WTC11 (cell line): ENCODE data around the gene SFRP2.

Source experiments
- CTCF ChIP-seq: fragments of 200-600 bp; IDR thresholded peaks from 2 replicates; pipeline ENCODE4 v1.8.0; 2022; ENCODE audit warnings: antibody characterized with exemption
- ELF4 ChIP-seq: sonication (generic); formaldehyde crosslinking; IDR thresholded peaks from 2 replicates; pipeline ENCODE4 v1.8.1; 2022; ENCODE audit warnings: low read depth, mild to moderate bottlenecking, moderate library complexity, missing genetic modification reagents
- FOXK1 ChIP-seq: sonication (generic); formaldehyde crosslinking; IDR thresholded peaks from 2 replicates; pipeline ENCODE4 v1.8.0; 2022; ENCODE audit warnings: mild to moderate bottlenecking, moderate library complexity, missing genetic modification reagents
- NFYB ChIP-seq: sonication (generic); formaldehyde crosslinking; conservative IDR thresholded peaks from 2 replicates; pipeline ENCODE4 v1.8.0; 2022; ENCODE audit warnings: low read depth, missing genetic modification reagents
- NR3C1 ChIP-seq: sonication (generic); formaldehyde crosslinking; conservative IDR thresholded peaks from 2 replicates; pipeline ENCODE4 v1.8.1; 2023; ENCODE audit warnings: low read depth, mild to moderate bottlenecking, missing genetic modification reagents
- USF1 ChIP-seq: sonication (generic); formaldehyde crosslinking; IDR thresholded peaks from 2 replicates; pipeline ENCODE4 v1.8.0; 2022; ENCODE audit warnings: mild to moderate bottlenecking, missing genetic modification reagents
- ZNF232 ChIP-seq: sonication (generic); formaldehyde crosslinking; IDR thresholded peaks from 2 replicates; pipeline ENCODE4 v1.8.0; 2022; ENCODE audit warnings: mild to moderate bottlenecking, missing genetic modification reagents
- ZNF263 ChIP-seq: sonication (generic); formaldehyde crosslinking; IDR thresholded peaks from 2 replicates; pipeline ENCODE4 v1.8.1; 2022; ENCODE audit warnings: low read depth, mild to moderate bottlenecking, moderate library complexity, missing genetic modification reagents
- ZNF512 ChIP-seq: sonication (generic); formaldehyde crosslinking; IDR thresholded peaks from 2 replicates; pipeline ENCODE4 v1.8.1; 2022; ENCODE audit warnings: missing genetic modification reagents, borderline replicate concordance
- TF ChIP-seq, protein P1 (sequence below): sonication (generic); formaldehyde crosslinking; conservative IDR thresholded peaks from 2 replicates; pipeline ENCODE4 v1.8.1; 2023; ENCODE audit warnings: mild to moderate bottlenecking, low read depth, missing genetic modification reagents, moderate library complexity
- TF ChIP-seq, protein P2 (sequence below): sonication (generic); formaldehyde crosslinking; IDR thresholded peaks from 2 replicates; pipeline ENCODE4 v1.8.1; 2023; ENCODE audit warnings: mild to moderate bottlenecking, missing genetic modification reagents, moderate library complexity

DNA sequence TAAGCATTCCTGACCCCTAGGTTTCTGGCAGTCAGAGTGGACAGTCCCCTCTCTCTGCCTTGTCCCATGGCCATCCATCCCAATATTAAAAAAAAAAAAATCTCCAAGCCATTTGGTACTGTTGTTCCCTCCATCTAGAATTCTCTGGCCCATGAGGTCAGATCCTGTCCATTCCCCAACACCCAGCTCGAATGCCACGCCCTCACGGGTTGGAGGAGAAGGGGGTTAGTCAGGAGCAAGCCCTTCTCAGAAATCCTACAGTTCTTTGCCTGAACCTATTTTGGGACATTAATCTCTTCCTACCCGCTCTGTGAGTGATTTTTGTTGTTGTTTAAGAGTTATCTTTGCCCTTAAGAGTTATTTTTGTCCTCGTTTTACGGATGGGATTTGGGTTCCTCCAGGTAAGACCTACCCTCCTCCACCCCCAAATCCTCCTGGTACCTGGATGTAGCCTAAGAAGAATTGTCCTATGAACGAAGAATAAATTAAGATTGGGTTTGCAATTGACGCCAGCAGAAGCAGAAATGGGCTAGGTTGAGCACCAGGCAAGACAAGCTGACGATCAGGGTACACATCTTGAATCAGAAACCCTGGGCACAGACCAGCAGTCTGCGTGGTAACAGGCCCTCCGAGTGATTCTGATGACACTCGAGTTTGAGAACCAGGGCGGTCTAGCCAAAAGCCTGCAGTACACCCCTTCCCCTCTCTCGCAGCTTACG, 30.0 kb downstream of the SFRP2 start:
- TF ChIP-seq, protein P1, sequence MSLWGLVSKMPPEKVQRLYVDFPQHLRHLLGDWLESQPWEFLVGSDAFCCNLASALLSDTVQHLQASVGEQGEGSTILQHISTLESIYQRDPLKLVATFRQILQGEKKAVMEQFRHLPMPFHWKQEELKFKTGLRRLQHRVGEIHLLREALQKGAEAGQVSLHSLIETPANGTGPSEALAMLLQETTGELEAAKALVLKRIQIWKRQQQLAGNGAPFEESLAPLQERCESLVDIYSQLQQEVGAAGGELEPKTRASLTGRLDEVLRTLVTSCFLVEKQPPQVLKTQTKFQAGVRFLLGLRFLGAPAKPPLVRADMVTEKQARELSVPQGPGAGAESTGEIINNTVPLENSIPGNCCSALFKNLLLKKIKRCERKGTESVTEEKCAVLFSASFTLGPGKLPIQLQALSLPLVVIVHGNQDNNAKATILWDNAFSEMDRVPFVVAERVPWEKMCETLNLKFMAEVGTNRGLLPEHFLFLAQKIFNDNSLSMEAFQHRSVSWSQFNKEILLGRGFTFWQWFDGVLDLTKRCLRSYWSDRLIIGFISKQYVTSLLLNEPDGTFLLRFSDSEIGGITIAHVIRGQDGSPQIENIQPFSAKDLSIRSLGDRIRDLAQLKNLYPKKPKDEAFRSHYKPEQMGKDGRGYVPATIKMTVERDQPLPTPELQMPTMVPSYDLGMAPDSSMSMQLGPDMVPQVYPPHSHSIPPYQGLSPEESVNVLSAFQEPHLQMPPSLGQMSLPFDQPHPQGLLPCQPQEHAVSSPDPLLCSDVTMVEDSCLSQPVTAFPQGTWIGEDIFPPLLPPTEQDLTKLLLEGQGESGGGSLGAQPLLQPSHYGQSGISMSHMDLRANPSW (CRISPR knock-in tag), result no peak
- TF ChIP-seq CTCF (no peak), USF1 (CRISPR knock-in tag) (no peak), FOXK1 (CRISPR knock-in tag) (no peak), ELF4 (CRISPR knock-in tag) (no peak), NR3C1 (CRISPR knock-in tag) (no peak), ZNF263 (CRISPR knock-in tag) (no peak), ZNF232 (CRISPR knock-in tag) (no peak), NFYB (CRISPR knock-in tag) (no peak), ZNF512 (CRISPR knock-in tag) (no peak)
- TF ChIP-seq, protein P2, sequence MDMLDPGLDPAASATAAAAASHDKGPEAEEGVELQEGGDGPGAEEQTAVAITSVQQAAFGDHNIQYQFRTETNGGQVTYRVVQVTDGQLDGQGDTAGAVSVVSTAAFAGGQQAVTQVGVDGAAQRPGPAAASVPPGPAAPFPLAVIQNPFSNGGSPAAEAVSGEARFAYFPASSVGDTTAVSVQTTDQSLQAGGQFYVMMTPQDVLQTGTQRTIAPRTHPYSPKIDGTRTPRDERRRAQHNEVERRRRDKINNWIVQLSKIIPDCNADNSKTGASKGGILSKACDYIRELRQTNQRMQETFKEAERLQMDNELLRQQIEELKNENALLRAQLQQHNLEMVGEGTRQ (CRISPR knock-in tag), result no peak
